NCI-H2107 treated with DMSO at 0.1 percent for 48 hours (cell line): ENCODE measurements around the gene COBL.

Experiments used
- DNase-seq: peaks from one replicate; lab custom pipeline; 2025; ENCODE audit not compliant: unreplicated experiment; lab: John Stamatoyannopoulos, UW

The COBL gene

GRCh38 chr7:51255536-51256208 lies 60.9 kb downstream of the COBL start:
- DNase-seq, result no peak

- no peak for DNase-seq
Measured at GRCh38 chr7:51255036-51255435, 61.6 kb downstream of the COBL start.

GRCh38 chr7:51253157-51253556 lies 63.5 kb downstream of the COBL start:
- DNase-seq, result no peak

- no peak for DNase-seq
Measured at GRCh38 chr7:51251290-51251689, 65.3 kb downstream of the COBL start.

GRCh38 chr7:51250512-51250911 lies 66.1 kb downstream of the COBL start:
- no peak for DNase-seq

GRCh38 chr7:51249991-51250390 lies 66.6 kb downstream of the COBL start:
- DNase-seq, result no peak

- DNase-seq, result no peak
Measured at GRCh38 chr7:51249187-51249945, 67.2 kb downstream of the COBL start.

GRCh38 chr7:51246258-51247245 lies 70.1 kb downstream of the COBL start:
- DNase-seq, result no peak

- no peak for DNase-seq
Measured at GRCh38 chr7:51244885-51245284, 71.7 kb downstream of the COBL start.

- no peak for DNase-seq
Measured at GRCh38 chr7:51244053-51244452, 72.6 kb downstream of the COBL start.

- DNase-seq, result no peak
Measured at GRCh38 chr7:51243631-51244030, 73.0 kb downstream of the COBL start.

GRCh38 chr7:51242881-51243518 lies 73.6 kb downstream of the COBL start:
- no peak for DNase-seq

GRCh38 chr7:51242007-51242691 lies 74.5 kb downstream of the COBL start:
- DNase-seq, result no peak

GRCh38 chr7:51240868-51241267 lies 75.7 kb downstream of the COBL start:
- no peak for DNase-seq

GRCh38 chr7:51239691-51240090 lies 76.9 kb downstream of the COBL start:
- no peak for DNase-seq

- DNase-seq, result no peak
Measured at GRCh38 chr7:51238981-51239495, 77.6 kb downstream of the COBL start.

GRCh38 chr7:51237446-51238133 lies 79.0 kb downstream of the COBL start:
- DNase-seq, result no peak

GRCh38 chr7:51236470-51237132 lies 80.0 kb downstream of the COBL start:
- no peak for DNase-seq
